ENCODE data around the gene RHOBTB3.

The RHOBTB3 gene

DNA sequence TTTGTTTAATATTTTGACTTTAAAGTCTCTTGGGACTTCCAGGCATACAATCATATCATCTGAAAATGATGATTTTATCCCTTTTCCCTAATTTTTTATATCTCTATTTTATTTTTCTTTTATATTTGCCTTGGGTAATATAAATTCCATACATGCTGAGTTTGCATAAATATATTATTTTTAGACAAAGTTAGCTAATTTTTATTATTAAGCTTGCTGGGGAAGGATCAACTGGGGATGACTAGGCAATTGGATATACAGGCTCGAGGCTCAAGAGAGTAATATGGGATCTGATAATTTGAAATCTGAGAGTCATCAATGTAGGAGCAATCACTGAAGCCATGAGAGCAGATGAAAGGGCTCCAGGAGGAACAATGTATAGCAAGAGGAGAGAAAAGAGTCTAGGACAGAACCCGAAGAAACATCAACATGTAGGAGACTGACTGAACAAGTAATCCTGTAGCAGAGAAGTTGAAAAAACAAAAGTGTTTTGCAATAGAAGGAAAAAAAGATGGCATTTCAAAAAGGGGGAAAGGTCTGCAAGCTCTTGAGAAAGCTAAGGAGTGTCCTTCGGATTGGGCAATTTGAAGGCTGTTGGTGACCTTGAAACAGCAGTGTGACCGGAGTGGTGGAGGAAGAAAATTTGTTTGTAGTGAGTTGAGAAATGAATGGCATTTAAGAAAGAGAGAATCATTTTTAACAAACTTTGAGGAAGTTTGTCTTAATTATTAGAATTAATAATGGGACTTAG lies 17.0 kb upstream of the RHOBTB3 start:
- DNase-seq = no peak

DNA sequence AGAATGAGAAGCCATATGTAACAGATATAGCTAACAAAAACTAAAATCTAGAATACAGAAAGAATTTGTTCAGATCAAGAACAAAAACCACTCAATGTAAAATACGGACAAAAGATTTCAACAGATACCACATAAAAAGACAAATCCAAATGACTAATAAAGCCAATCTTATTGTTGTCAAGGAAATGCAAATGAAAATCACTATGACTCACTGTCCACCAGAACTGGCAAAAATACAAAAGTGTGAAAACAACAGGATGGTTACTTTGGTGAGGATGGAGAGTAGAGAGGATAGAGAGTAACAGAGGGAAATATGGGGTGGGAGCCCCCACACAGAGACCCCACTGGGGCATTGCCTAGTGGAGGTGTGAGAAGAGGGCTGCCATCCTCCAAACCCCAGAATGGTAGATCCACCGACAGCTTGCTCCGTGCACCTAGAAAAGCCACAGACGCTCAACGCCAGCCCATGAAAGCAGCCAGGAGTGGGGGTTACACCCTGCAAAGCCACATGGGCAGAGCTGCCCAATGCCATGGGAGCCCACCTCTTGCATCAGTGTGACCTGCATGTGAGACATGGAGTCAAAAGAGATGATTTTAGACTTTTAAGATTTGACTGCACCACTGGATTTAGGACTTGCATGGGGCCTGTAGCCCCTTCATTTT lies 15.2 kb upstream of the RHOBTB3 start:
- DNase-seq = no peak

DNA sequence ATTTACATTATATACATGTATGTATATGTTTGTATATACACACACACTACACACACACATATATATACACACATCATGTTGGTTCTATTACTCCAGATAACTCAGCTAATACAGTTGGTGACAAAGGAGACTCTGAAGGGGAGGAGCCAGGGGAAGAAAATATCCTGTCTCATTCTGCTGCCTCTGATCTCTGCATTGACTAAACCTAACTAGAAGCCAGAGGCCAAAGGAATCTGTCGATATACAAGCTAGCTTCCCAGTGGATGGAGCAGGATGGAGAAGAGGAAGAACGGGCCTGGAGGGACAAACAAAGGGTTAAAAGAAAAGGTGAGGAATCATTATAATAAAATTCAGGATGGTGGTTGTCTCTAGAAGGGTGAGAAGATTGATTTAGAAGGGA lies 13.7 kb upstream of the RHOBTB3 start:
- no peak for DNase-seq

GRCh38 chr5:95718203-95718602 lies 12.9 kb upstream of the RHOBTB3 start:
- DNase-seq = no peak

DNA sequence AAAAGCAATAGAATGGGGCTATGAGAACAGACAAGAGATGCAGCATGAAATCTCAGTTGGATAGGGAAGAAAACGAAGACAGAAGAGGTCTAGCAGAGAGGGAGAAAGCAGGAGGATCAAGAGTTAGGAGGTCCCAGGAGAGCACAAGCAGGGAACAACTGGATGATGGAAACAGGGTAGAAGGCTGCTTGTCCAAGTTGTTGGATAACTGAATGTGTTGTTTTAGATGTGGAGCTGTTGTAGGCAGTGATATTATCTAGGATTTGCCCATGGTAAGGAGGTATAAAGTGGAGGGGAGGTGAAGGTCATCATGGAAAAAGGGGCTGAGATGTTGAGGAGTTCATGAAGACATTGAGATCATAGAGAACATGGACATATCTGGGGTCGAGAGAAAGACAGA lies 12.4 kb upstream of the RHOBTB3 start:
- no peak for DNase-seq

DNA sequence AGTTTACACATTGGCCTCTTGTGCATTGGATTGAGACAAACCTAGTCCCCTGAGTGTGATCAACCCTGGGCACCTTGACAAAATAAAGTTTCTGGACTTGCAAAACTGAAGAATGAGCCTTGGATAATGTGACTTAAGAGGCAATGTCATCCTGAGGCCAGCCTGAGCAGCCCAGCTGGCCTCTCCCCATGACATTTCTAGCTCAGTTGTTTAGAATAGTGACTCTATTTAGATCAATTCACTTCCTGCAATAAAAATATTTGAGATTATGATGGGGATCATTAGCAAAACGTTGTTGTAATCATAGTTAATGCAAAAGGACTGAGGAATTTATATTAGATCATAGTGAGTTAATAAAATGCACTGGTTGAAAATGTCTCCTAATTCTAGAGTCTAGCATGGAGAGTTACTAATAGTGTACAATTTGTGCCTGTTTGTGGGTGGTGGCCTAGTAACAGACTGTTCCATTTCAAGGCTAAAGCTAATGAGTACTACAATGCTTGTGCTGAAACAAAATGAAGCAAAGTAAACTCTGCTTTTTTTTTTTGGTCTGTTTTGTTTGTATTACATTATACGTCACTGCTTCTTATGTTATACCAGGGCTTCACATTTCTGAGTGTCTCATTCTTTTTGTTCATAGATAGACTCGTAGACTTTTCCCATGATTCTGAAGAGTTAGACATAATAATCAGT lies 10.9 kb upstream of the RHOBTB3 start:
- no peak for DNase-seq

- DNase-seq = no peak
These were observed 9.4 kb upstream of the RHOBTB3 start for GRCh38 chr5:95721582-95722295.

DNA sequence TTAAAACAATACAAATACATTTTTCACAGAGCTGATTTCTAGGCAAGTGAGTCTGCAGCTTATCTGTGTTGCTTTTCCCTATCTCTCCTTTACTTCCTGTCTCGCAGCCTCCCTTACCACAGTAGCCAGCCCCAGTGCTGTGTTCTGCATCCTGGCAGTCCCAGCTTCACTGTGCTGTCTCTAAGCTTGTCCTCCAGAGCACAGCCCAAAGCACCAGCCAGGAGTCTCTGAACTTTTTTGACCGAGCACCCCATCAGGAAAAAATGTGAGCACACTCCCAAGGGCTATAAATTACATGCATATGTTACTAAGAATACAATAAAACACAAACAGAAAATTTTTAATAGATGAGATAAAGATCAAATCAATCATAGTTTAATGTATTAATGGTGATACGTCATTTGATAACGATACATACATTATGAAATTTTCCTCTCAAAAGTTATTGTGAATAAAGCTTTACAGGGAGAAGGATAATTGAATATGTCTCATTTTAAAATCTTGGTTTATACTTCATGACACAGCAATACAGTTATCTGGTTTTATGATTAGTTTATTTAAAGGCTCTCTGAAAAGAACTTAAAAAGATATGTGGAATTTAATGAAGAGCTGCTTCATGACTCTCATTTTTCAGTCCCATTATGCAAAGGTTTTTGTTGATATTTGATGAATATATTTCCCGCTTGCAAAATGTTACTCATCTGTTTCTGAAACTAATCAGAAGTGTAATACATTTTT lies 7.3 kb upstream of the RHOBTB3 start:
- no peak for DNase-seq

DNA sequence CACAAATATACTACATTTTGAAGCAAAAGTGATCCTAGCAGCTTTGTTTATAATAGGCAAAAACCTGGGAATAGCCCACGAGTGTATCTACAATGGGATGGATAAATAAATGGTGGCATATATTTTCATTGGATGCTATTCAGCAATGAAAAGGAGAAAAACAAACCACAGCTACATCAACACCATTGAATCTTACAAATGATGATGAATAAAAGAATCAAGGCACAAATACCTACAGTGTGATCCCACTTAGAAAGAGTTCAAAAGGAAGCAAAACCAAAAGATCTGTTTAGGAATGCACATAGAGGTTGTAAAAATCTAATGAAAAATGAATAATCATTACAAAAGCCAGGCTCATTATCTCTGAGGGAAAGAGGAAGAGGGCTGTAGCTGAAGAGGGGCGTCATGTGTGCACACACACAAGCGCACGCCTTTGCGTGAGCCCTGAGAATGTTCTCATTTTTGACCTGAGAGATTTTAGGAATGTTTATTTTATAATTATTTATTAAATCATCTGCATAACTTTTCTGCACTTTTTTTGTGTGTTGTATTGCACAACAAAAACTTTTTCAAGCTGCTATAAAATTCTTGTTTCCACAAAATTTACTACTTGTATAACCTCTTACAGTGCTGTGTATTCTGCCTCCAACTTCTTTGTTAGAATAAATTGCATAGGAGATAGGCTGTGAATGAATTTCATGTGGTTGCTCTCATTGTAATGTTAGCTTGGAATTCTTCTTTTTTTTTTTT lies 5.9 kb upstream of the RHOBTB3 start:
- DNase-seq = no peak

DNA sequence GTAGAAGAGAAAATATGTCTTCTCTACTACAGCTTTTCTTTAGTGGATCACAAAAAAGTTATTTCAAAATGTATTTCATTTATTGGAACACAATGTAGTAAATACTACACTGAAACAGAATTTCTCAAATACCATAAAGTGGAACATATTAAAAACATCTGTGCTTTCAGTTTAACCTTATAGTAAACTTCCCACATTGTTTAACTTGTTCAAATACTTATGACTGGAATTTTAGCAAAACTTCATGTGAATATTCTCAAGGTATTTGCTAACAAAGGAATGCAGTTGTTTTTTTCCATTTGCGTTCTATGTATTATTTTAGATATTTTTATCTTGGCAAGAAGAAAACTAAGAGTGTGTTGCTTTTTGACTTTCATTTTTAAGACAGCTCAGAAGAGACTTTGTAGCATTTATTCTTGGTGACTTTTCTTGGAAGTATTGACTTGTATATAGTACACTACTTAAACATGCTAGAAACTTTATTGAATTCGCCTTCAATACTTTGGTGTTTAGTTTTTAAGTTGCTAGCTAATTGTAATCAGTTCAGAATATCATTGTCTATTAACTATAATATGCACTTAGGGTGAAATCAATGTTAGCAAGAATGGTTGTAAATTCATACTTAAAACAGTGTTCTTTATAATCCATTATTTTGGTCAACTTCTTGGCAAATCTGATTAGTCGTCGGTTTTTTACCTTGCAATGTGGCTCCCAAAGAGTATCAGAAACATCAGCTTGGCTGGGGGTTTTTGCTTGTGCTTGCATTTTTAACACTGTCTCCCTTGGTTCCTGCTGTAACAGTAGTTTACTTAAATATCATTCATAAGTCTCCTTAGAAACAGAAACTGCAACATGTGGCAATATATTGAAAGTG lies 5.0 kb upstream of the RHOBTB3 start:
- no peak for DNase-seq

DNA sequence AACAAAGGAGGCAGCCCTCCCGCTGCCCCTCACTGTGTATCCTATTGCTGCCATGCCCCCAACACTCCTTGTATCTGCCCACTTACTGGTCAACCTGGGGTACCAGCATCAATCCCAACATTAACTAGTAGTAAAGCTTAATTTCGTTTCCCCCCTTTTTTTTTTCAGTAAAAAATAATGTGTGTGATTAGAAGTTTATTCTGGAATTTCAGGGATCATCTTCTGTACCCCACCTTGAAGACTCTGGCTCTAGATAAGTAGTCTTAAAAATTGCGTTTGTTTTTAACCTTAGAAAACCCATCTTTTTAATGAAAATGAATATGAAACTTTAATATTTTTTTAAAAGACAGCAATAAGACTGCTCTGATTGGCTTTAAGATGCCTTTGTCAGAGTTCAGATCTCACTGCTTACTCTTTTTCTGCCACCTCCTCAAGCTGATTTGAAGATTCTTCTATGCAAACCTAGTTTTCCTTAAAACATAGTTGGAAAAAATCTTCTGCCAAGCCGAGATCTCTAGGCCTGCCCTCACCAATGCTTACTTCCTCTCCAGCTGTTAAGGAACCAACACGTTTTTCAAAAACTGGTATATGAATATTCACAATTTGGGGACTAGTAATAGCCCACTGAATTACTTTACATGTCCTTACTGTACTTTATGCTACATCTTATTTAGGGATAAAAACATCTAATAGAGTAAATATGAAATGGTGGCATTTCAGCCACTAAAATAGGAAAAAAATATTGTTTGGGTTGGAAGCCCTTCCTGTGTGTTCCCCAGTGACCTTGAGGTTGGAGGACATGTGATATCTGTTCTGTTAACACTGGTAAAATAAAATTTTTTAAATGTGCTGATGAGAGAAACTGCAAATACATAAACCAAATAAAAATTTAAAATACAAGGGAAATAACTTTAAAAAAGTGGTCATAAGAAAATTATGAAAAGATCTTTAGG lies 4.0 kb upstream of the RHOBTB3 start:
- no peak for DNase-seq

DNA sequence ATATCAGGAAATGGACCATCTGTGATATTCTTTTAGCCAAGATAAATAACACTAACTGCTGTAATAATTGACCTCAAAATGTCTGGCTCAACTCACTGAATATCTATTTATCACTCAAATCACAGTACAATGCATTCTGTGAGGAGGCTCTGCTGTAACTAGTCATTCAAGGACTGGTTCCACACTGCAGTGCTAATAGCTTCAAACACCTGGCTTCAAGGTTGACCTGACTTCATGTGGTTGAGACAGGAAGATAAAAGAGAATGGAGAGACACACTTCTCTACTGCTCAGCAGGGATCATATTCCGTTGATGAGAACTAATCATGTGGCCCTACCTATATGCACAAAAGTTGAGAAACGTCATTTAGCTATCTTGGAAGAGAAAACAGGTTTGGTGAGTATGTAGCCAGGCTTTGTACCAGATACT lies 3.4 kb upstream of the RHOBTB3 start:
- no peak for DNase-seq

DNA sequence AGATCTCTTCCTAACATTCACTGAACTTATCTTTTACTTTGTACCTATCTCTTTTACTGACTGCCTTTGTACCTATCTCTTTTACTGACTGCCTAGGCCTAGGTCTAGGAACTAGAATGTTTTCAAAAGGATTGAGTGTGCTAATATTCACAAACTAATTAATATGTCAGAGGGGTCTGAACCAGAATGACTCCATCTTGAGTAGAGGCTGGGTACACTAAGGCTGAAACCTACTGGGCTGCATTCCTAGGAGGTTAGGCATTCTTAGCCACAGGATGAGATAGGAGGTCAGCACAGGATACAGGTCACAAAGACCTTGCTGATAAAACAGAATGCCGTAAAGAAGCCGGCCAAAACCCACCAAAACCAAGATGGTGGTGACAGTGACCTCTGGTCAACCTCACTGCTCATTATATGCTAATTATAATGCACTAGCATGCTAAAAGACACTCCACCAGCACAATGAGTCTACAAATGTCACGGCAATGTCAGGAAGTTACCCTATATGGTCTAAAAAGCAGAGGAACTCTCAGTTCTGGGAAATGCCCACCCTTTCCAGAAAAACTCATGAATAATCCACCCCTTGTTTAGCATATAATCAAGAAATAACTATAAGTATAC lies 2.5 kb upstream of the RHOBTB3 start:
- DNase-seq = no peak

- DNase-seq = no peak
These were observed 1.8 kb upstream of the RHOBTB3 start for GRCh38 chr5:95729115-95730010.

DNA sequence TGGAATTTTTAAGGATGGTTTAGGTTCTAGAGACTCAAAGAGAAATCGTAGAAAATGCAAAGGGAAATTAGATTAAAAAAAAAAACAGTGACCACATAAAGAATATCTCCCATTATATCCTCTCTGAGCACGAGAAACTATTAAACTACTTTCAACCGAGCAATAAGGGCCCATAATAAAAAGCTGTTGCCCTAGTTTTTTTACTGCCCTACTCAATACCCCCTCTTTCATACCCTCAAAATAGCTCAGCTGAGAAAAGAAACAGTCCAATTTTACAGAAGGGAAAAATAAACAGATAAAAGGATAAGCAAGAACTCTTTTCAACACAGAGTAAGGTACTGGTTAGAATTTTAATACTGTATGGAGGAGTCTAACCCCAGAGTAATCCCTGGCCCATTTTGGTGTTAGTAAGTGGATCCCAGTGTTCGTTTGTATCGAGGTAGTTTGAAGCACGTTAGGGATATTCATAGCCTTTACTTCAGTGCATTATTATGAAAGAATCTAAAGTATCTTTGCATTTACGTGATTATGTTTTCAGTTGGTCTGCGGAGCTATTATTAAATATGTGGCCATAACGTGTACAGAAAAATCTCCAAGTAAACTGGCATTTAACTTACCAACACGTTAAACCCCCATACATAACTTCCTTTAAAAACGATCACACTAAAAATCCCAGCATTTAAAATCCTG lies 980 bp upstream of the RHOBTB3 start:
- DNase-seq = no peak

- no peak for DNase-seq
These were observed 727 bp downstream of the RHOBTB3 start for GRCh38 chr5:95731571-95732554.

All from activated effector memory CD4-positive, alpha-beta T cell treated with Interleukin-2 at 50 U/mL for 16 hours (primary cell).